ENCODE results near the gene SEMA4D.

SEMA4D gene

DNA sequence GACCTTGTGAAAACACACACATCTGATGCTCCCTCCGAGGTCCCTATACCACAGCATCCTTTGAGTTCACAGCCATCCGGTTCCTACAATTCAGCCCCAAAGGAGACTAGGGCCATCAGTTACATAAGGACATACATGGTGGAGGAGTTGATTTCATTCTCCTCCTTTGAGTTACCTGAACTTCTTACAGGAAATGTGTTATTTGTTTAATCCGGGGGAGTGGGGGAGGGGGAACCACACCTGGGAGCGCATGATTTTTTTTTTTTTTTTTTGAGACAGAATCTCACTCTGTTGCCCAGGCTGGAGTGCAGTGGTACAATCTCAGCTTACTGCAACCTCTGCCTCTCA is 30.7 kb downstream of the SEMA4D start:
- no peak for TF ChIP-seq NFIC (IDR thresholded peaks at IDR 0.05)
- no peak for TF ChIP-seq YY1 (IDR thresholded peaks at IDR 0.05; ENCODE audit: low read depth)
- TF ChIP-seq TCF12 (IDR thresholded peaks at IDR 0.05; ENCODE audit: low read depth), result no peak
- no peak for TF ChIP-seq EP300 (IDR thresholded peaks at IDR 0.05; ENCODE audit: borderline replicate concordance)
- TF ChIP-seq TAF1 (IDR thresholded peaks at IDR 0.05; ENCODE audit: low read depth), result no peak
- TF ChIP-seq, protein P1, sequence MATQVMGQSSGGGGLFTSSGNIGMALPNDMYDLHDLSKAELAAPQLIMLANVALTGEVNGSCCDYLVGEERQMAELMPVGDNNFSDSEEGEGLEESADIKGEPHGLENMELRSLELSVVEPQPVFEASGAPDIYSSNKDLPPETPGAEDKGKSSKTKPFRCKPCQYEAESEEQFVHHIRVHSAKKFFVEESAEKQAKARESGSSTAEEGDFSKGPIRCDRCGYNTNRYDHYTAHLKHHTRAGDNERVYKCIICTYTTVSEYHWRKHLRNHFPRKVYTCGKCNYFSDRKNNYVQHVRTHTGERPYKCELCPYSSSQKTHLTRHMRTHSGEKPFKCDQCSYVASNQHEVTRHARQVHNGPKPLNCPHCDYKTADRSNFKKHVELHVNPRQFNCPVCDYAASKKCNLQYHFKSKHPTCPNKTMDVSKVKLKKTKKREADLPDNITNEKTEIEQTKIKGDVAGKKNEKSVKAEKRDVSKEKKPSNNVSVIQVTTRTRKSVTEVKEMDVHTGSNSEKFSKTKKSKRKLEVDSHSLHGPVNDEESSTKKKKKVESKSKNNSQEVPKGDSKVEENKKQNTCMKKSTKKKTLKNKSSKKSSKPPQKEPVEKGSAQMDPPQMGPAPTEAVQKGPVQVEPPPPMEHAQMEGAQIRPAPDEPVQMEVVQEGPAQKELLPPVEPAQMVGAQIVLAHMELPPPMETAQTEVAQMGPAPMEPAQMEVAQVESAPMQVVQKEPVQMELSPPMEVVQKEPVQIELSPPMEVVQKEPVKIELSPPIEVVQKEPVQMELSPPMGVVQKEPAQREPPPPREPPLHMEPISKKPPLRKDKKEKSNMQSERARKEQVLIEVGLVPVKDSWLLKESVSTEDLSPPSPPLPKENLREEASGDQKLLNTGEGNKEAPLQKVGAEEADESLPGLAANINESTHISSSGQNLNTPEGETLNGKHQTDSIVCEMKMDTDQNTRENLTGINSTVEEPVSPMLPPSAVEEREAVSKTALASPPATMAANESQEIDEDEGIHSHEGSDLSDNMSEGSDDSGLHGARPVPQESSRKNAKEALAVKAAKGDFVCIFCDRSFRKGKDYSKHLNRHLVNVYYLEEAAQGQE (IDR thresholded peaks at IDR 0.05; ENCODE audit: low read depth), result no peak
- TF ChIP-seq ZBTB7A (IDR thresholded peaks at IDR 0.05; ENCODE audit: low read depth), result no peak
- no peak for TF ChIP-seq RAD21 (IDR thresholded peaks at IDR 0.05; ENCODE audit: low read depth)
- TF ChIP-seq FOXM1 (IDR thresholded peaks at IDR 0.05; ENCODE audit: borderline replicate concordance, low read depth), result no peak
- no peak for TF ChIP-seq CEBPB (IDR thresholded peaks at IDR 0.05)
- TF ChIP-seq CREB1 (IDR thresholded peaks at IDR 0.05; ENCODE audit: low read depth), result no peak
- TF ChIP-seq, protein P2, sequence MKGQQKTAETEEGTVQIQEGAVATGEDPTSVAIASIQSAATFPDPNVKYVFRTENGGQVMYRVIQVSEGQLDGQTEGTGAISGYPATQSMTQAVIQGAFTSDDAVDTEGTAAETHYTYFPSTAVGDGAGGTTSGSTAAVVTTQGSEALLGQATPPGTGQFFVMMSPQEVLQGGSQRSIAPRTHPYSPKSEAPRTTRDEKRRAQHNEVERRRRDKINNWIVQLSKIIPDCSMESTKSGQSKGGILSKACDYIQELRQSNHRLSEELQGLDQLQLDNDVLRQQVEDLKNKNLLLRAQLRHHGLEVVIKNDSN (IDR thresholded peaks at IDR 0.05), result no peak
- TF ChIP-seq TEAD4 (IDR thresholded peaks at IDR 0.05), result no peak
- TF ChIP-seq MAX (IDR thresholded peaks at IDR 0.05), result no peak
- no peak for TF ChIP-seq EGR1 (IDR thresholded peaks at IDR 0.05)

DNA sequence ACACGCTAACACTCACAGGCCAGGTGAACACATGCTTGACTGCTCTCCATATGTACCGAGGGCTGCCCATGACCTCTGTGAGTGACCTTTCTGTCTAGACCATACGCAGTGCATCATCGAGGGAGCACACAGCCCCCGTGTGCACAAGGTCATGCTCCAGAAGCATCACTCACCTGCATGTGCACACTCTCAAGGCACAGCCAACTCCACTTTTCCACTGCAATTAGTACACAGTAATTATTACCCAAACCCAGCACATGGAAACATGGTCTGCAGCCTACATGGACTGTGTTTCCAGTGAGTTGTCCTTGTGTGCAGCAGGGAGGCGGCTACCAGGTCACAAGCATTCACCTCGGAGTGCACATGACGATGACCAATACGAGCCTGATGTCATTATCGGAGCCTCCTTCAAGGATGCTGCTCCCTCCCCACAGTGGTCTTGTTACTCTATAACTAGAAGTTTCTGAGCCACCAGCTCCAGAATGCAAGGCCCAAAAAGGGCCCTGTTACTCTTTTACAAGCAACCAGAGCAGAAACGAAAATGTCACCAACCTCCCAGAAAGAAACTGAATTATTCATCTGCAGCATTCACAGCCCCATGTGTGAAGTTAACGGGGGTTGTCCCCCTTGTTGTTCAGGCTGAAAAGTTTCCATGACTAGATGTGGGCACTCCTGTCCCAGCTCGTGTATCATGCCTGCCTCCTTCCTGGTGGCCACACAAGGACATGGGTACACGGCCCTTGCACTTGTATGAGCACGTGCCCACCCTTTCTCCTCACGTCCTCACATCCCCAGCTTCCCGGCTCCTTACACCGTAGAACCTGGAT is 31.2 kb downstream of the SEMA4D start:
- TF ChIP-seq EGR1 (IDR thresholded peaks at IDR 0.05), result no peak
- TF ChIP-seq TEAD4 (IDR thresholded peaks at IDR 0.05), result no peak

DNA sequence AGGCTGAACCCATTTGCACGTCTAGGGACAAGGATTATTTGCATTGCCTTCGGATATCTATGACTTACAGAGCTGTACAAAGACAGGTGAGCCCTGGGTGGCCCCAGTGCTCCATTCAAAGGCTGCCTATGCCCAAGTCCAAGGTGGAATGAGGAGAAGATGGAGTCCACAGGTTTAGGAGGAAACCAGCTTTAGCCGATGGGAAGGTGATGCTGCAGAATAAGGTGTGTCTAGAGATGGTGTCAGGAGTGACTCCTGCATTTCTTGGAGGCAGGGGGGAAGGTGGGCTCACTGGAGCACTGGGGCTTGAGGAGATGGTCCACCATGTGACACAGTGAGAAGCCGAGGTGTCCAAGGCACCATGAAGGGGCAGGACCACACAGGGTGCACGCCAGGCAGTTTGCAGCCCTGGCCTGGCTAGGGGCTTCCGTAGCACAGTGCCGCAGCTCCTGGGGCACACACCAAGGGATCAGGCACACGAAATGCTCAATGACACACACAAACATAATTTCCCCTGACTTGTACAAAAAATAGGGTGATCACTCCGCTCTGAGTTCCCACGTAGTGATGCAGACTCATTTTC is 32.1 kb downstream of the SEMA4D start:
- TF ChIP-seq, protein P2 (IDR thresholded peaks at IDR 0.05), result no peak
- TF ChIP-seq CEBPB (IDR thresholded peaks at IDR 0.05) (no peak), RAD21 (IDR thresholded peaks at IDR 0.05; ENCODE audit: low read depth) (no peak), EGR1 (IDR thresholded peaks at IDR 0.05) (no peak), TAF1 (IDR thresholded peaks at IDR 0.05; ENCODE audit: low read depth) (no peak), CREB1 (IDR thresholded peaks at IDR 0.05; ENCODE audit: low read depth) (no peak), MAX (IDR thresholded peaks at IDR 0.05) (no peak), FOXM1 (IDR thresholded peaks at IDR 0.05; ENCODE audit: borderline replicate concordance, low read depth) (no peak), TCF12 (IDR thresholded peaks at IDR 0.05; ENCODE audit: low read depth) (no peak), YY1 (IDR thresholded peaks at IDR 0.05; ENCODE audit: low read depth) (no peak), TEAD4 (IDR thresholded peaks at IDR 0.05) (no peak), ZBTB7A (IDR thresholded peaks at IDR 0.05; ENCODE audit: low read depth) (no peak), EP300 (IDR thresholded peaks at IDR 0.05; ENCODE audit: borderline replicate concordance) (no peak), NFIC (IDR thresholded peaks at IDR 0.05) (no peak)
- TF ChIP-seq, protein P1 (IDR thresholded peaks at IDR 0.05; ENCODE audit: low read depth), result no peak

DNA sequence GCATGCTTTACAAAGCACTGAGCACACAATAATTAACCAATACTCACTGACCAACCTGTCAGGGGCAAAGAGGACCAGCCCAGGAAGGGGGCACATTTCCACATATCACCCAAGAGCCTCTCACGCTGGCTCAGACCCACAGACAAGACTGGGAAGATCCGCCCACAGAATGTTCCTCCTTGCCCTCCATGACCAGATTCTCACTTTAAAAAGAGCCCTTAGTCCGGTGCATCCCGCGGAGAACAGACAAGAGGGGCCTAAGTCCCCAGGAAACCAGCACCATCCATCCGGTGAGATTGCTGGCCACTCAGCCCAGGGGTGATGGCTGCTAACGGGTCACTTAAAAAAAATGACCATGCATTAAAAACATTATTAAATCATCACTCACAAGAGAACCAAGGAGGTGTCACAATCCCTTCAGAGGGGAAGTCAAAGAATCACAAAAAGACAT is 32.9 kb downstream of the SEMA4D start:
- TF ChIP-seq, protein P2 (IDR thresholded peaks at IDR 0.05), result no peak
- no peak for TF ChIP-seq CEBPB (IDR thresholded peaks at IDR 0.05)

DNA sequence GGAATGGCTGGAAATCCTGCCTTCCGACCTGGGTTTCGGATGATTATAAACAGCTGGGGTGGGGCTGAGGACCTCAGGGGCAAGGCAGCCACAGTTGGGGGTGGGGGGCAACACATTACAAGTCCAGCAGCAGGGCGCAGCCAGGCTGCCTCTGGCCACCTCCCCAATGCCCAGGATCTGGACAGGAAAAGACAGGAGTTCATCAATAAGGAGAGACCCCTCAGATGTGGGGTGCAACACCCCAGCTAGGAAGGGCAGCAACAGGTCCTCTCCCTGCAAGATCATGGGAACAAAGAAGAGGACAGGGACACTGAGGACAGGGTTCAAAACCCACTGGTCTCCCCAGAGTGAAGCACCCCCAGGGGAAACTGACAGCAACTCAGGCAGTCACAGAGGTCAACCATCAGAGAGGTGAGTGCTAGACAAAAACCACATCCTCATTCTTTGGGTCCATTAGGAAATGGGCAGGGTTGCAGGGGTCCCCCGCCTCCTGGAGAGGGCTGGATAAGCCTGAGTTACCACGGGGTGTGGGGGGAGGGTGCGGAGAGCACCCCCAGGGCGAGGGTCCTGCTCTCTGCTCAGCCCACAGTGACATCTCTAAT is 33.5 kb downstream of the SEMA4D start:
- TF ChIP-seq FOXM1 (IDR thresholded peaks at IDR 0.05; ENCODE audit: borderline replicate concordance, low read depth), result no peak
- TF ChIP-seq NFIC (IDR thresholded peaks at IDR 0.05), result no peak
- TF ChIP-seq RAD21 (IDR thresholded peaks at IDR 0.05; ENCODE audit: low read depth), result no peak
- no peak for TF ChIP-seq CREB1 (IDR thresholded peaks at IDR 0.05; ENCODE audit: low read depth)

Measured in Ishikawa (cell line).